K562 (cell line): ENCODE data around the gene PRRT1. TPM values are rescaled to one million over a fixed set of nuclear protein-coding genes. Genes with fewer than 3 reads are reported as not detected.

Experiments
- CBX3 ChIP-seq, 2 experiments: IDR thresholded peaks; 1 replicate in 1 of 2; 2 replicates in 1 of 2; pipeline ENCODE4 v1.6.1; 2012; ENCODE audit warnings: inconsistent platforms in 2 of 2, low read length in 2 of 2, borderline replicate concordance in 1 of 2, control low read depth in 1 of 2
- CBX5 ChIP-seq: IDR thresholded peaks from 2 replicates; pipeline ENCODE4 v1.6.1; 2014; ENCODE audit warnings: low read depth, borderline replicate concordance
- CTCFL ChIP-seq: IDR thresholded peaks from 2 replicates; pipeline ENCODE4 v1.6.1; 2011; ENCODE audit warnings: borderline replicate concordance, low read depth, mild to moderate bottlenecking, moderate library complexity, low read length; ENCODE audit not compliant: insufficient read depth, poor library complexity, severe bottlenecking
- E2F4 ChIP-seq: sonication (generic); formaldehyde crosslinking; IDR thresholded peaks from 2 replicates; pipeline ENCODE4 v1.8.0; 2022; ENCODE audit warnings: mild to moderate bottlenecking, low read depth, missing genetic modification reagents
- E4F1 ChIP-seq: fragments of 250-450 bp; sonication (Bioruptor Pico); IDR thresholded peaks from 2 replicates; pipeline ENCODE4 v1.5.0; 2021; ENCODE audit warnings: mild to moderate bottlenecking, borderline replicate concordance
- ILK ChIP-seq: fragments of 450-650 bp; IDR thresholded peaks from 2 replicates; pipeline ENCODE4 v1.6.1; 2016; ENCODE audit warnings: missing genetic modification characterization, low read depth, mild to moderate bottlenecking, missing compliant biosample characterization, moderate library complexity, borderline replicate concordance
- KLF16 ChIP-seq: IDR thresholded peaks from 2 replicates; pipeline ENCODE4 v1.6.1; 2016; ENCODE audit warnings: antibody characterized with exemption
- MED1 ChIP-seq: sonication (generic); formaldehyde crosslinking; IDR thresholded peaks from 2 replicates; pipeline ENCODE4 v1.8.1; 2023; ENCODE audit warnings: missing genetic modification reagents, borderline replicate concordance
- MTA3 ChIP-seq: fragments of 450-650 bp; formaldehyde crosslinking; IDR thresholded peaks from 2 replicates; pipeline ENCODE4 v1.6.1; 2017; ENCODE audit warnings: mild to moderate bottlenecking, borderline replicate concordance
- RBM25 ChIP-seq: fragments of 200-400 bp; formaldehyde crosslinking; IDR thresholded peaks from 2 replicates; pipeline ENCODE4 v1.6.1; 2018; ENCODE audit warnings: low read length, low read depth, moderate library complexity; ENCODE audit not compliant: severe bottlenecking
- SRSF3 ChIP-seq: fragments of 200-400 bp; formaldehyde crosslinking; IDR thresholded peaks from 2 replicates; pipeline ENCODE4 v1.6.1; 2016; ENCODE audit warnings: mild to moderate bottlenecking, low read length, moderate library complexity; ENCODE audit not compliant: insufficient read depth
- SRSF9 ChIP-seq: fragments of 200-400 bp; formaldehyde crosslinking; IDR thresholded peaks from 2 replicates; pipeline ENCODE4 v1.6.1; 2017; ENCODE audit warnings: low read depth, low read length, borderline replicate concordance
- TGIF2 ChIP-seq: sonication (generic); formaldehyde crosslinking; IDR thresholded peaks from 2 replicates; pipeline ENCODE4 v1.8.1; 2022; ENCODE audit warnings: mild to moderate bottlenecking, missing genetic modification reagents, moderate library complexity
- ZKSCAN3 ChIP-seq: fragments of 250-450 bp; sonication (Bioruptor Pico); IDR thresholded peaks from 2 replicates; pipeline ENCODE4 v1.4.0; 2020
- ZNF146 ChIP-seq: IDR thresholded peaks from one replicate; pipeline ENCODE4 v1.6.1; 2018; ENCODE audit warnings: missing compliant biosample characterization; ENCODE audit not compliant: unreplicated experiment
- ZNF41 ChIP-seq: fragments of 250-450 bp; sonication (Bioruptor Pico); conservative IDR thresholded peaks from 2 replicates; pipeline ENCODE4 v1.4.0; 2020; ENCODE audit warnings: mild to moderate bottlenecking
- ZNF785 ChIP-seq: fragments of 250-450 bp; sonication (Bioruptor Pico); IDR thresholded peaks from 2 replicates; pipeline ENCODE4 v1.4.0; 2020; ENCODE audit warnings: mild to moderate bottlenecking
- ZNF830 ChIP-seq: fragments of 250-450 bp; sonication (Bioruptor Pico); IDR thresholded peaks from 2 replicates; pipeline ENCODE4 v1.5.0; 2021; ENCODE audit warnings: mild to moderate bottlenecking
- polyA plus RNA-seq, 8 experiments: library from polyadenylated mRNA; depleted of rRNA in 4 of 8; stranded (reverse) in 5 of 8; unstranded in 3 of 8; fragments of >200 nt; fragmentation: Nextera tagmentation in 2 of 8; fragmentation: Illumina TruSeq in 1 of 8; extraction: Ambion mirVana in 2 of 8; extraction: Trizol in 1 of 8; gene quantifications; 2 replicates each; pipeline versions ENCODE4 v1.2.1 to v1.2.3, GENCODE V29; 2011 to 2014; ENCODE audit warnings: inconsistent platforms in 1 of 8, missing spikeins in 1 of 8
- total RNA-seq, 7 experiments: library from RNA; depleted of rRNA in 6 of 7; stranded (reverse); fragments of >200 nt in 6 of 7; fragmentation: Illumina TruSeq in 2 of 7; extraction: Trizol in 2 of 7; gene quantifications; 2 replicates each; pipeline versions ENCODE4 v1.2.1 to v1.2.3, GENCODE V29; 2011 to 2021; ENCODE audit warnings: low replicate concordance in 1 of 7
- TF ChIP-seq, protein P1 (sequence below): sonication (generic); formaldehyde crosslinking; IDR thresholded peaks from 2 replicates; pipeline ENCODE4 v1.8.1; 2023; ENCODE audit warnings: missing genetic modification reagents, mild to moderate bottlenecking, borderline replicate concordance

Gene PRRT1
- total and polyA plus RNA-seq, 9 of the 15 experiments (the other 6 are each of a cell fraction or from before 2014, with no cell fraction given) = 0.14 to 3.5 (median 0.41) TPM

DNA sequence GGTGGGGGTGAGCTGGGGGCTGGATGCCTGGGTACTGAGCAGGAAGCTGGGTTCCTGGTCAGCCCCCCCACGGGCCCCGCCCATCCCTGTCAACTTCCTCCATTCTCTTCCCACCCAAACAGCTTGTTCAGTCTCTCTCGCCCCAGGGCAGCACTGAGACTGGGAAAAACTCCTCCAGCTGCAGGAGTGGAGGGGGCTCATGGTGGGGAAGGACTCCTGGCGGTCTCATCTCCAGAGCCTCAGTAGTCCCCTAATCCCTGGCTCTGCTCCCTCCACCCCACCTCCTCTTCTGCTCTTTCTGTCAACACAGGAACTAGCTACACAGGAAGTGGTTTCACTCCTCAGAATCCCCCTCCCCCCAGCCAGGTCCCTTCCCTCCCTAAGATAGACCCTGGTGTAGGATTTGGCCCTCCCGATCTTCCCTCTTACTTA lies 40.9 kb upstream of the PRRT1 start, which contains the start of gene GPSM3 (continued):
- no peak for TF ChIP-seq E2F4 (CRISPR knock-in tag)
- TF ChIP-seq ZNF785 (CRISPR knock-in tag) = no peak
- TF ChIP-seq CBX5 = no peak
- TF ChIP-seq ZNF146 (CRISPR knock-in tag) = no peak
- no peak for TF ChIP-seq SRSF3
- TF ChIP-seq CBX3 (IDR thresholded peaks at IDR 0.05; ENCODE audit: borderline replicate concordance in 1 of 2, low read length in 2 of 2) = no peak
- 0 out of 2 replicates have a peak, but pooled peaks have one; percentile 20 for TF ChIP-seq MTA3
- TF ChIP-seq E4F1 (CRISPR knock-in tag) = no peak
- TF ChIP-seq SRSF9 = no peak
- no peak for TF ChIP-seq RBM25
- no peak for TF ChIP-seq ILK (tag)
- no peak for TF ChIP-seq ZNF830 (CRISPR knock-in tag)
- no peak for TF ChIP-seq ZNF41 (CRISPR knock-in tag)
- TF ChIP-seq, protein P1, sequence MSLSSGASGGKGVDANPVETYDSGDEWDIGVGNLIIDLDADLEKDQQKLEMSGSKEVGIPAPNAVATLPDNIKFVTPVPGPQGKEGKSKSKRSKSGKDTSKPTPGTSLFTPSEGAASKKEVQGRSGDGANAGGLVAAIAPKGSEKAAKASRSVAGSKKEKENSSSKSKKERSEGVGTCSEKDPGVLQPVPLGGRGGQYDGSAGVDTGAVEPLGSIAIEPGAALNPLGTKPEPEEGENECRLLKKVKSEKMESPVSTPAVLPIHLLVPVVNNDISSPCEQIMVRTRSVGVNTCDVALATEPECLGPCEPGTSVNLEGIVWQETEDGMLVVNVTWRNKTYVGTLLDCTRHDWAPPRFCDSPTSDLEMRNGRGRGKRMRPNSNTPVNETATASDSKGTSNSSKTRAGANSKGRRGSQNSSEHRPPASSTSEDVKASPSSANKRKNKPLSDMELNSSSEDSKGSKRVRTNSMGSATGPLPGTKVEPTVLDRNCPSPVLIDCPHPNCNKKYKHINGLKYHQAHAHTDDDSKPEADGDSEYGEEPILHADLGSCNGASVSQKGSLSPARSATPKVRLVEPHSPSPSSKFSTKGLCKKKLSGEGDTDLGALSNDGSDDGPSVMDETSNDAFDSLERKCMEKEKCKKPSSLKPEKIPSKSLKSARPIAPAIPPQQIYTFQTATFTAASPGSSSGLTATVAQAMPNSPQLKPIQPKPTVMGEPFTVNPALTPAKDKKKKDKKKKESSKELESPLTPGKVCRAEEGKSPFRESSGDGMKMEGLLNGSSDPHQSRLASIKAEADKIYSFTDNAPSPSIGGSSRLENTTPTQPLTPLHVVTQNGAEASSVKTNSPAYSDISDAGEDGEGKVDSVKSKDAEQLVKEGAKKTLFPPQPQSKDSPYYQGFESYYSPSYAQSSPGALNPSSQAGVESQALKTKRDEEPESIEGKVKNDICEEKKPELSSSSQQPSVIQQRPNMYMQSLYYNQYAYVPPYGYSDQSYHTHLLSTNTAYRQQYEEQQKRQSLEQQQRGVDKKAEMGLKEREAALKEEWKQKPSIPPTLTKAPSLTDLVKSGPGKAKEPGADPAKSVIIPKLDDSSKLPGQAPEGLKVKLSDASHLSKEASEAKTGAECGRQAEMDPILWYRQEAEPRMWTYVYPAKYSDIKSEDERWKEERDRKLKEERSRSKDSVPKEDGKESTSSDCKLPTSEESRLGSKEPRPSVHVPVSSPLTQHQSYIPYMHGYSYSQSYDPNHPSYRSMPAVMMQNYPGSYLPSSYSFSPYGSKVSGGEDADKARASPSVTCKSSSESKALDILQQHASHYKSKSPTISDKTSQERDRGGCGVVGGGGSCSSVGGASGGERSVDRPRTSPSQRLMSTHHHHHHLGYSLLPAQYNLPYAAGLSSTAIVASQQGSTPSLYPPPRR = no peak
- no peak for TF ChIP-seq ZKSCAN3
- TF ChIP-seq KLF16 = no peak
- no peak for TF ChIP-seq MED1 (CRISPR knock-in tag)
- TF ChIP-seq TGIF2 = no peak
- no peak for TF ChIP-seq CTCFL
